Neural crest cell (in vitro differentiated cells): ENCODE measurements around the gene WDR33. TPM values are rescaled to one million over a fixed set of nuclear protein-coding genes. Genes with fewer than 3 reads are reported as not detected.
A peak's percentile ranks its signal among the peaks of the same experiment; 100 is the strongest.

ENCODE experiments used
- DNase-seq: peaks from one replicate; pipeline ENCODE4 v3.0.0; 2021; ENCODE audit warnings: low read depth, mixed read lengths, low spot score
- H3K27ac Mint-ChIP-seq: one replicate; pipeline ENCODE4 v1.8.0; 2021; ENCODE audit warnings: mild to moderate bottlenecking, mixed read lengths; ENCODE audit not compliant: unreplicated experiment
- H3K27me3 Mint-ChIP-seq: 2 replicates; pipeline ENCODE4 v1.8.0; 2021; ENCODE audit warnings: low read depth, mild to moderate bottlenecking, mixed read lengths
- H3K36me3 Mint-ChIP-seq: 2 replicates; pipeline ENCODE4 v1.8.0; 2021; ENCODE audit warnings: low read depth, mild to moderate bottlenecking, mixed read lengths
- H3K4me1 Mint-ChIP-seq: 2 replicates; pipeline ENCODE4 v1.8.0; 2021; ENCODE audit warnings: mixed read lengths
- H3K4me3 Mint-ChIP-seq: one replicate; pipeline ENCODE4 v1.8.0; 2021; ENCODE audit warnings: mild to moderate bottlenecking, mixed read lengths
- H3K9me3 Mint-ChIP-seq: 2 replicates; pipeline ENCODE4 v1.8.0; 2021; ENCODE audit warnings: mixed read lengths
- total RNA-seq: library from RNA; stranded (reverse); gene quantifications from 2 replicates; pipeline ENCODE4 v1.2.1, GENCODE V29; 2021
- TF ChIP-seq, protein P1 (sequence below): fragments of 200-600 bp; sonication (generic); conservative IDR thresholded peaks from 2 replicates; pipeline ENCODE4 v1.5.0; 2021; ENCODE audit warnings: antibody characterized with exemption, mild to moderate bottlenecking

Gene WDR33
- total RNA-seq, 1 donor from 2014 or later, result 72.4 TPM

- peaks cover 48% of the 10 kb centered on the region for H3K27me3 Mint-ChIP-seq
- H3K4me1 Mint-ChIP-seq, result peaks cover 32% of the 10 kb centered on the region
- TF ChIP-seq, protein P1, sequence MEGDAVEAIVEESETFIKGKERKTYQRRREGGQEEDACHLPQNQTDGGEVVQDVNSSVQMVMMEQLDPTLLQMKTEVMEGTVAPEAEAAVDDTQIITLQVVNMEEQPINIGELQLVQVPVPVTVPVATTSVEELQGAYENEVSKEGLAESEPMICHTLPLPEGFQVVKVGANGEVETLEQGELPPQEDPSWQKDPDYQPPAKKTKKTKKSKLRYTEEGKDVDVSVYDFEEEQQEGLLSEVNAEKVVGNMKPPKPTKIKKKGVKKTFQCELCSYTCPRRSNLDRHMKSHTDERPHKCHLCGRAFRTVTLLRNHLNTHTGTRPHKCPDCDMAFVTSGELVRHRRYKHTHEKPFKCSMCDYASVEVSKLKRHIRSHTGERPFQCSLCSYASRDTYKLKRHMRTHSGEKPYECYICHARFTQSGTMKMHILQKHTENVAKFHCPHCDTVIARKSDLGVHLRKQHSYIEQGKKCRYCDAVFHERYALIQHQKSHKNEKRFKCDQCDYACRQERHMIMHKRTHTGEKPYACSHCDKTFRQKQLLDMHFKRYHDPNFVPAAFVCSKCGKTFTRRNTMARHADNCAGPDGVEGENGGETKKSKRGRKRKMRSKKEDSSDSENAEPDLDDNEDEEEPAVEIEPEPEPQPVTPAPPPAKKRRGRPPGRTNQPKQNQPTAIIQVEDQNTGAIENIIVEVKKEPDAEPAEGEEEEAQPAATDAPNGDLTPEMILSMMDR, result no peak
- DNase-seq, result no peak
- H3K4me3 Mint-ChIP-seq, result no peak overlapping the region
- H3K27ac Mint-ChIP-seq, result no peak overlapping the region
- no peaks in the 10 kb centered on the region for H3K36me3 Mint-ChIP-seq
- no peaks in the 10 kb centered on the region for H3K9me3 Mint-ChIP-seq
These were observed 147.4 kb downstream of the WDR33 start for GRCh38 chr2:127663566-127664064.

- peaks cover 48% of the 10 kb centered on the region for H3K27me3 Mint-ChIP-seq
- H3K4me3 Mint-ChIP-seq, result no peak overlapping the region
- peaks cover 32% of the 10 kb centered on the region for H3K4me1 Mint-ChIP-seq
- TF ChIP-seq, protein P1, result no peak
- no peak for DNase-seq
- no peaks in the 10 kb centered on the region for H3K36me3 Mint-ChIP-seq
- H3K9me3 Mint-ChIP-seq, result no peaks in the 10 kb centered on the region
- no peak overlapping the region for H3K27ac Mint-ChIP-seq
These were observed 147.9 kb downstream of the WDR33 start for GRCh38 chr2:127662937-127663565.

- H3K9me3 Mint-ChIP-seq, result no peaks in the 10 kb centered on the region
- TF ChIP-seq, protein P1, result no peak
- H3K27me3 Mint-ChIP-seq, result peaks cover 41% of the 10 kb centered on the region
- H3K36me3 Mint-ChIP-seq, result no peaks in the 10 kb centered on the region
- no peak for DNase-seq
- H3K4me1 Mint-ChIP-seq, result peaks cover 32% of the 10 kb centered on the region
- H3K27ac Mint-ChIP-seq, result no peak overlapping the region
- no peak overlapping the region for H3K4me3 Mint-ChIP-seq
These were observed 148.9 kb downstream of the WDR33 start for GRCh38 chr2:127661949-127662510.

DNA sequence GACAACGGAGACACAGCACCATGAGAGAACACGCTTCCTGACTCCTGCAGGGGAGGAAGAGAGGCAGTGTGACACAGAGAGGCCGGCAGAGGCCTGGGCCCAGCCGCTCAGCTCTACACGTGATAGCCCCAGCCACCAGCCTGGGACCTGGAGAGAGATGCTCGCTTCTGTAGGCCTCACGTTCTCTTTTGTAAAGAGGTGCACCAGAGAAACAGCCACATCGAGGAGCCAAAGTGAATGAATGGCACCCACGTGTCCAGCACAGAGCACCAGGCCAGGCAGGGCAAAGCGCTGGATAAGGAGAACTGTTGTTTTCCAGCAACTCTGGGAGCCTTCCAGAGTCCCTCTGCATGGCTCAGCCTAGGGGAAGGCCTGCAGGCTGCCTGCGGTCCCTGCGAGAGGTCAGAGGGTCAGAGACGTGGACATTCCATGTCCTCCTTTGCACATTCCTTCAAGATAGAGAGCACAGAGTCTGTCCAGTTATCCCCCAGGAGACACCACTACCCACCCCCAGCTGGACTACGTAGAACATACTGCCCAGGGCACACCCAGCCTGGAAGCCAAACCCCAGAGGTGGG lies 149.8 kb downstream of the WDR33 start:
- no peaks in the 10 kb centered on the region for H3K9me3 Mint-ChIP-seq
- H3K4me1 Mint-ChIP-seq, result peaks cover 32% of the 10 kb centered on the region
- peaks cover 33% of the 10 kb centered on the region for H3K27me3 Mint-ChIP-seq
- peak overlapping the region; percentile 79 for H3K4me3 Mint-ChIP-seq
- no peaks in the 10 kb centered on the region for H3K36me3 Mint-ChIP-seq
- TF ChIP-seq, protein P1, result no peak
- peak overlapping the region; percentile 86 for H3K27ac Mint-ChIP-seq
- no peak for DNase-seq

DNA sequence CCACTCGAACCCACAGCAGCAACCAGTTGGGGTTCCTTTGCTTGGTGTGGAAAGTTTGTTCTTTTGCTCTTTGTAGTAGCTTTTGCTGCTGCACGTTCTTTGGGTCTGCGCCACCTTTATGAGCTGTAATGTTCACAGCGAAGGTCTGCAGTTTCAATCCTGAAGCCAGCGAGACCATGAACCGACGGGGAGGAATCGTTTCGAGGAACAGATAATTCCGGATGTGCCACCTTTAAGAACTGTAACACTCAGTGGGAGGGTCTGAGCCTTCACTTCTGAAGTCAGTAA lies 150.7 kb downstream of the WDR33 start:
- Mint-ChIP-seq H3K27ac (no peak overlapping the region), H3K4me3 (no peak overlapping the region), H3K36me3 (no peaks in the 10 kb centered on the region)

More for the DNA sequence above, 150.7 kb downstream of the WDR33 start:
- Mint-ChIP-seq H3K27me3 (peaks cover 24% of the 10 kb centered on the region), H3K9me3 (no peaks in the 10 kb centered on the region), H3K4me1 (peaks cover 38% of the 10 kb centered on the region)
- no peak for DNase-seq
- TF ChIP-seq, protein P1, result no peak
